SU-DHL-6 (cell line): ENCODE measurements around the gene UMAD1.

ENCODE experiments used
- H2AFZ ChIP-seq: fragments of 200-600 bp; sonication (generic); 2 replicates; pipeline ENCODE4 v1.6.1; 2014; ENCODE audit warnings: low read depth, mild to moderate bottlenecking, moderate library complexity, mixed read lengths, antibody characterized with exemption, low read length; ENCODE audit not compliant: severe bottlenecking
- H3F3A ChIP-seq: fragments of 200-600 bp; shearing (Covaris generic); 2 replicates; pipeline ENCODE4 v1.6.0; 2016; ENCODE audit warnings: antibody characterized with exemption, mild to moderate bottlenecking; ENCODE audit not compliant: insufficient read depth
- H3K27ac ChIP-seq: fragments of 200-600 bp; sonication (generic); 2 replicates; pipeline ENCODE4 v1.5.1; 2016; ENCODE audit warnings: low read depth, mild to moderate bottlenecking, low read length, moderate library complexity, mixed read lengths
- H3K27me3 ChIP-seq: fragments of 200-600 bp; sonication (generic), shearing (Covaris generic); 2 replicates; pipeline ENCODE4 v1.6.0; 2014; ENCODE audit warnings: mild to moderate bottlenecking, low read length
- H3K36me3 ChIP-seq: fragments of 200-600 bp; sonication (generic); 2 replicates; pipeline ENCODE4 v1.6.1; 2014; ENCODE audit warnings: mild to moderate bottlenecking, low read length, mixed read lengths
- H3K4me2 ChIP-seq: fragments of 300-600, 200-600 bp; shearing (Covaris generic), sonication (generic); 2 replicates; pipeline ENCODE4 v1.6.0; 2014; ENCODE audit warnings: low read length, low read depth, mild to moderate bottlenecking; ENCODE audit not compliant: poor library complexity, severe bottlenecking
- H3K4me3 ChIP-seq: fragments of 200-600 bp; sonication (generic); 2 replicates; pipeline ENCODE4 v1.5.1; 2014; ENCODE audit warnings: antibody characterized with exemption, low read length, mild to moderate bottlenecking, mixed read lengths; ENCODE audit not compliant: insufficient read depth, poor library complexity, severe bottlenecking
- H3K79me2 ChIP-seq: fragments of 200-600 bp; sonication (generic); 2 replicates; pipeline ENCODE4 v1.6.1; 2014; ENCODE audit warnings: mild to moderate bottlenecking, low read length, moderate library complexity; ENCODE audit not compliant: insufficient read depth
- H3K9ac ChIP-seq: fragments of 200-600 bp; sonication (generic); 2 replicates; pipeline ENCODE4 v1.7.0; 2014; ENCODE audit warnings: mild to moderate bottlenecking, low read length
- H3K9me2 ChIP-seq: fragments of 200-600 bp; sonication (generic); replicated peaks from 2 replicates; pipeline ENCODE4 v1.6.1; 2014; ENCODE audit warnings: low read length; ENCODE audit not compliant: insufficient read depth
- H3K9me3 ChIP-seq: fragments of 200-600 bp; sonication (generic); 2 replicates; pipeline ENCODE4 v1.6.1; 2014; ENCODE audit warnings: low read length, mixed read lengths; ENCODE audit not compliant: insufficient read depth
- H4K20me1 ChIP-seq: fragments of 200-600 bp; sonication (generic); 2 replicates; pipeline ENCODE4 v1.6.1; 2014; ENCODE audit warnings: low read depth, mild to moderate bottlenecking, antibody characterized with exemption, low read length, moderate library complexity, mixed read lengths
- CTCF ChIP-seq: fragments of 200-600 bp; sonication (generic); IDR thresholded peaks from one replicate; pipeline ENCODE4 v1.5.1; 2017; ENCODE audit warnings: antibody characterized with exemption, mild to moderate bottlenecking, low read length, moderate library complexity; ENCODE audit not compliant: insufficient read depth, poor library complexity, severe bottlenecking
- EZH2phosphoT487 ChIP-seq: fragments of 200-600 bp; sonication (generic), shearing (Covaris generic); conservative IDR thresholded peaks from 2 replicates; pipeline ENCODE4 v1.6.1; 2018; ENCODE audit warnings: mild to moderate bottlenecking, antibody characterized with exemption, low read length, moderate library complexity, mixed read lengths

Gene UMAD1

GRCh38 chr7:7867846-7868571 is 227.5 kb downstream of the UMAD1 start:
- no peak overlapping the region for H3K27ac ChIP-seq

GRCh38 chr7:7868572-7868899 is 228.0 kb downstream of the UMAD1 start:
- H3K79me2 ChIP-seq: no peaks in the 10 kb centered on the region
- no peaks in the 10 kb centered on the region for H3K9me2 ChIP-seq
- no peak overlapping the region for H3K9ac ChIP-seq
- TF ChIP-seq CTCF (no peak), EZH2phosphoT487 (no peak)
- no peaks in the 10 kb centered on the region for H3F3A ChIP-seq
- no peaks in the 10 kb centered on the region for H3K9me3 ChIP-seq
- no peaks in the 10 kb centered on the region for H3K27me3 ChIP-seq
- H2AFZ ChIP-seq: no peak overlapping the region
- no peak overlapping the region for H3K4me3 ChIP-seq
- H3K36me3 ChIP-seq: no peaks in the 10 kb centered on the region
- H3K4me2 ChIP-seq: no peak overlapping the region
- no peak overlapping the region for H3K27ac ChIP-seq
- H4K20me1 ChIP-seq: no peaks in the 10 kb centered on the region

More at GRCh38 chr7:7867846-7868571, 227.5 kb downstream of the UMAD1 start:
- no peaks in the 10 kb centered on the region for H3F3A ChIP-seq
- H3K4me2 ChIP-seq: no peak overlapping the region
- no peak overlapping the region for H3K9ac ChIP-seq
- no peaks in the 10 kb centered on the region for H3K36me3 ChIP-seq
- no peak overlapping the region for H3K4me3 ChIP-seq
- no peaks in the 10 kb centered on the region for H3K79me2 ChIP-seq
- no peaks in the 10 kb centered on the region for H3K27me3 ChIP-seq
- H2AFZ ChIP-seq: no peak overlapping the region
- no peaks in the 10 kb centered on the region for H3K9me3 ChIP-seq
- TF ChIP-seq EZH2phosphoT487 (no peak), CTCF (no peak)
- no peaks in the 10 kb centered on the region for H3K9me2 ChIP-seq
- no peaks in the 10 kb centered on the region for H4K20me1 ChIP-seq

DNA sequence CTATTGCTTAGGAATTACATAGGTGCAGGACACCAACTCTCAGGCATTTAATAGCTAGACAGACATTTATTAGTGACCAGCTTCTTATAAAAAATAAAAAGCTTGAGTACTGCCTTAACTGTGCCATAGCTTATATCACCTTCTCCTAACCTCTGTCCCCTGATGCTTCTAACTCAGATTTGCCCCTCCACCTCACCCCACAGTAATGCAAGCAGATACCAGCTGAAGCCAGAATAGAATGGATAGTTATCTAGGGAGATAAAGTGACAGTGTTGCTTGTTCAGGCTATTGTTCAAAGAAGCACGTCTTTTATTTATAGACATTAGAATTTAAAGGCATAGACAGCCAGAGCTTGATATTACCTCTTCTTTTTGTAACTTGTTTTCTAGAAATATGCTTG is 228.5 kb downstream of the UMAD1 start:
- H3K4me3 ChIP-seq: no peak overlapping the region
- no peaks in the 10 kb centered on the region for H3K36me3 ChIP-seq
- no peak overlapping the region for H3K4me2 ChIP-seq
- no peaks in the 10 kb centered on the region for H3K9me2 ChIP-seq
- no peaks in the 10 kb centered on the region for H3K9me3 ChIP-seq
- H3K27ac ChIP-seq: no peak overlapping the region
- H3K79me2 ChIP-seq: no peaks in the 10 kb centered on the region
- H3F3A ChIP-seq: no peaks in the 10 kb centered on the region
- H3K27me3 ChIP-seq: no peaks in the 10 kb centered on the region
- no peaks in the 10 kb centered on the region for H4K20me1 ChIP-seq
- H3K9ac ChIP-seq: no peak overlapping the region
- TF ChIP-seq EZH2phosphoT487 (no peak), CTCF (no peak)
- no peak overlapping the region for H2AFZ ChIP-seq
